Spleen (tissue), 11 donors: ENCODE measurements around the gene IPO4. TPM values are rescaled to one million over a fixed set of nuclear protein-coding genes. Genes with fewer than 3 reads are reported as not detected.

ENCODE experiments used
- DNase-seq: peaks from one replicate; pipeline ENCODE4 v3.0.0-alpha.2; 2020
- H3K27ac ChIP-seq, 8 donors: fragments of 200-600 bp; sonication (generic) in 7 of 8; 1 replicate in 4 of 8; 2 replicates in 4 of 8; pipeline versions ENCODE4 v1.5.0 to v1.8.0; 2016 to 2021; ENCODE audit warnings: inconsistent platforms in 4 of 8, mild to moderate bottlenecking in 4 of 8, moderate library complexity in 1 of 8
- H3K27me3 ChIP-seq, 7 donors: fragments of 200-600 bp; sonication (generic) in 6 of 7; replicated peaks in 1 of 7; 1 replicate in 4 of 7; 2 replicates in 3 of 7; pipeline versions ENCODE4 v1.5.0 to v1.8.0; 2016 to 2021; ENCODE audit warnings: inconsistent platforms in 3 of 7, mild to moderate bottlenecking in 1 of 7
- H3K36me3 ChIP-seq, 6 donors: fragments of 200-600 bp; sonication (generic) in 5 of 6; 1 replicate in 4 of 6; 2 replicates in 2 of 6; pipeline versions ENCODE4 v1.5.0 to v1.8.0; 2016 to 2021; ENCODE audit warnings: inconsistent platforms in 2 of 6
- H3K4me1 ChIP-seq, 6 donors: fragments of 200-600 bp; sonication (generic) in 5 of 6; 1 replicate in 3 of 6; 2 replicates in 3 of 6; pipeline versions ENCODE4 v1.5.0 to v1.8.0; 2016 to 2021; ENCODE audit warnings: inconsistent platforms in 3 of 6
- H3K4me3 ChIP-seq, 8 donors: fragments of 200-600 bp; sonication (generic) in 7 of 8; 1 replicate in 4 of 8; 2 replicates in 4 of 8; pipeline versions ENCODE4 v1.5.0 to v1.8.0; 2016 to 2021; ENCODE audit warnings: inconsistent platforms in 4 of 8, mild to moderate bottlenecking in 4 of 8, moderate library complexity in 2 of 8
- H3K9me3 ChIP-seq, 8 donors: fragments of 200-600 bp; sonication (generic) in 7 of 8; 1 replicate in 4 of 8; 2 replicates in 4 of 8; pipeline versions ENCODE4 v1.5.0 to v1.8.0; 2016 to 2021; ENCODE audit warnings: inconsistent platforms in 4 of 8
- POLR2A ChIP-seq, 3 donors: fragments of 450-650 bp; IDR thresholded peaks; one replicate each; pipeline ENCODE4 v1.5.1; 2017; ENCODE audit warnings: antibody characterized with exemption in 3 of 3, mild to moderate bottlenecking in 1 of 3
- POLR2AphosphoS5 ChIP-seq, 3 donors: sonication (generic); formaldehyde crosslinking; IDR thresholded peaks; one replicate each; pipeline ENCODE4 v1.5.1; 2017; ENCODE audit warnings: antibody characterized with exemption in 3 of 3
- WGBS, 5 donors: extraction: QIAGEN DNeasy Blood & Tissue Kit in 3 of 5; methylation state at CpG; one replicate each; pipeline versions ENCODE4 v1.1.5 to v1.1.7; 2013 to 2018; 5-methylcytosine and 5-hydroxymethylcytosine counted together
- intact Hi-C: fragments of 100-400 bp; cut with DNase I; formaldehyde crosslinking; loops from one replicate; pipeline ENCODE4 v1.15.0; 2023; ENCODE audit warnings: low total_unique reads
- polyA plus RNA-seq, 3 donors: library from polyadenylated mRNA; stranded (reverse); fragments of 200-250 nt; gene quantifications; one replicate each; pipeline ENCODE4 v1.2.1, GENCODE V29; 2013
- total RNA-seq, 7 donors: library from RNA; depleted of rRNA in 3 of 7; stranded (reverse); fragments of >200 nt in 3 of 7; fragmentation: NEBNext Ultra II Directional in 4 of 7; extraction: Animal tissue kit (Norgen Biotek cat#: 25700) in 4 of 7; gene quantifications; one replicate each; pipeline versions ENCODE4 v1.1.0 to v1.2.1, GENCODE V29; 2016 to 2021
- TF ChIP-seq, protein P1 (sequence below), 11 experiments: fragments of 200-600 bp in 7 of 11; fragments of 450-650 bp in 4 of 11; sonication (generic) in 4 of 11; IDR thresholded peaks in 8 of 11; conservative IDR thresholded peaks in 3 of 11; 1 replicate in 7 of 11; 2 replicates in 4 of 11; pipeline versions ENCODE4 v1.4.0 to v1.8.0; 2016 to 2021; ENCODE audit warnings: antibody characterized with exemption in 11 of 11, inconsistent platforms in 4 of 11, mild to moderate bottlenecking in 1 of 11
- donor health status: healthy with polysubstance abuse.
- donor health status: DM: no; HTN: no; CAD: no; lungs with moderate emphysema.
- donor health status: DM: no; HTN: no; CAD: no.
- donor health status: Bipolar disorder and iron deficiency.
- donor health status: healthy.
- donor health status: DM: no; HTN: no; CAD: no.
- donor health status: DM: yes; HTN: yes; CAD: no.

IPO4 gene
- total and polyA plus RNA-seq, 10 donors, result 10.0 to 49.7 (median 21.5) TPM

DNA sequence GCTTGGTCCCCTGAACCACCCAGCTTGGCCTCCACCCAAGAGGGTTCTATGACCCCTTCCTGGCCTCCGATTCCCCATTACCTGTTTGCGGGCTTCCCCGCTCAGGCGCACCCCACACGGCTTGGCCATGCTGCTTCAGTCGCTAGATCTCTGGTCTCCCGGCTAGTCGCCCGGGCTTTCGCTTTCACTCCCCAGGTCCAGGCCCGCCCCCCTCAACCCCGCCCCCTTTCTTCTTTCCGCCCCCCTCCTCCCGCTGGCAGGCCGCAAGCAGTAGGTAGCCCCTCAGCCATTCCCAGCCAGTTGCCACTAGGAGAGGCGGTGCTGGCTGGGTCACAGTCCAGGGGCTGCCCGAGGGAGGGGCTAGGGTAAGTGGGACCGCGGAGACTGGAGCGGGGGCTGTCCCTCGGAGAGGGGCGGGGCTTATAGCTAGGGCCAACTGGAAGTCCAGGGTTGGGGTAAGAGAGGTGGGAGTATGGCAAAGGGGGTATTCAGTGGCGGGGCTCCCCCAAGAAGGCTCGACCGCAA lies 42.1 kb downstream of the IPO4 start, which contains the start of gene PSME2:
PSME2 (minus strand) TSS at position 158 of the 525 bp plus-strand sequence; CDS start at position 129, 29 bp downstream.
- H3K27ac ChIP-seq, result peak within 1 kb of the TSS; percentile 89 to 99 (median 96)
- TF ChIP-seq, protein P1, sequence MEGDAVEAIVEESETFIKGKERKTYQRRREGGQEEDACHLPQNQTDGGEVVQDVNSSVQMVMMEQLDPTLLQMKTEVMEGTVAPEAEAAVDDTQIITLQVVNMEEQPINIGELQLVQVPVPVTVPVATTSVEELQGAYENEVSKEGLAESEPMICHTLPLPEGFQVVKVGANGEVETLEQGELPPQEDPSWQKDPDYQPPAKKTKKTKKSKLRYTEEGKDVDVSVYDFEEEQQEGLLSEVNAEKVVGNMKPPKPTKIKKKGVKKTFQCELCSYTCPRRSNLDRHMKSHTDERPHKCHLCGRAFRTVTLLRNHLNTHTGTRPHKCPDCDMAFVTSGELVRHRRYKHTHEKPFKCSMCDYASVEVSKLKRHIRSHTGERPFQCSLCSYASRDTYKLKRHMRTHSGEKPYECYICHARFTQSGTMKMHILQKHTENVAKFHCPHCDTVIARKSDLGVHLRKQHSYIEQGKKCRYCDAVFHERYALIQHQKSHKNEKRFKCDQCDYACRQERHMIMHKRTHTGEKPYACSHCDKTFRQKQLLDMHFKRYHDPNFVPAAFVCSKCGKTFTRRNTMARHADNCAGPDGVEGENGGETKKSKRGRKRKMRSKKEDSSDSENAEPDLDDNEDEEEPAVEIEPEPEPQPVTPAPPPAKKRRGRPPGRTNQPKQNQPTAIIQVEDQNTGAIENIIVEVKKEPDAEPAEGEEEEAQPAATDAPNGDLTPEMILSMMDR (IDR thresholded peaks at IDR 0.05 in 8 of 11, conservative IDR thresholded peaks at IDR 0.05 in 3 of 11), result peak in 3 of 11 experiments; percentile 3 to 23 (median 19)
- no peak for TF ChIP-seq POLR2A (IDR thresholded peaks at IDR 0.05)
- TF ChIP-seq POLR2AphosphoS5 (IDR thresholded peaks at IDR 0.05), result peak; percentile 79 to 89 (median 87)
- peak; percentile 97 for DNase-seq
- H3K9me3 ChIP-seq, result no peaks in the 10 kb centered on the region
- H3K4me1 ChIP-seq, result peaks cover 32 to 87% (median 68%) of the 10 kb centered on the region in 6 donors
- intact Hi-C loops, result no loop called here
- 0 to 1% (median 1%) methylated on average over 24 to 25 of the region's 25 CpGs for WGBS, 5 donors
- H3K36me3 ChIP-seq, result peaks cover 8 to 69% (median 46%) of the 10 kb centered on the region in 6 donors
- no peaks in the 10 kb centered on the region for H3K27me3 ChIP-seq
- H3K4me3 ChIP-seq, result peak within 1 kb of the TSS; percentile 76 to 99 (median 95)

DNA sequence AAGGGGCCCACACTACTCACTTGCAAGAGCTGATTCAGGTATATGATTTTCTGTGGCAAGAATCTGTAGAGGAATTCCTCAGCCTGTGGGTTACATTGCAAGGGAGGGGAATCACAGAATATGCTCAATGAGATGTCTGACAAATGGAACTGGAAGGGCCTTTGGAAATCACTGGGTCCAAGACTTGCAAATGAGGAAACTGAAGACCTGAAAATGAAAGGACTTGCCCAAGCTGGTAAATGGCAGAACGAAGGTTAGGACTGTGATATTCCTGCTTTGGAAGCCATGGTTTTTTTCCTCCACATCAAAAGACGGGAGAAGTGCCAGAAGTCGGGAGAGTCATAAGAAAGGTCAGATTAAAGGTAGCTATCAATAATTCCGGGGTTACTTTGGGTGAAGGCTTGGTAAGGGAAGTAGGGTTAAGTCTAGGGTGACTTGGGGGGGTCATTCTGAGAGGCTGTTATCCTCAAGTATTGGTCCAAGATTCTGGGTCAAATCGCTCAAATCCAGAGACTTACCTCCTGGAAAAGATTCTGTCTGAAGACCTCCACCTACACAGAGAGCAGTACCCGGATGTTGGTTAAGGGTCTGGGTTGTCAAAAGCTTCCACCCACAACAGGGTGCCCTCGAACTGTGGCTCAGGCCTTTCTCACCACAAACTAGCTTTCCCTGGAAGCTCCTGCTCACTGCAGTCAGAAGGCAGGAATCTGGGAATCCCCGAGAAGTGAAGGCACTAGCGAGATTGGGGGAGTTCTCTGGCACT lies 42.7 kb downstream of the IPO4 start:
- 7 to 17% (median 9%) methylated on average over 9 of the region's 9 CpGs for WGBS, 5 donors
- Histone ChIP-seq H3K27ac (peak overlapping the region; percentile 89 to 99 (median 96)), H3K9me3 (no peaks in the 10 kb centered on the region), H3K4me1 (peaks cover 32 to 83% (median 65%) of the 10 kb centered on the region in 6 donors), H3K27me3 (no peaks in the 10 kb centered on the region), H3K36me3 (peaks cover 3 to 62% (median 40%) of the 10 kb centered on the region in 6 donors), H3K4me3 (peak overlapping the region; percentile 76 to 99 (median 95))
- no peak for DNase-seq
- intact Hi-C loops, result no loop called here
- TF ChIP-seq POLR2AphosphoS5 (IDR thresholded peaks at IDR 0.05) (no peak), POLR2A (IDR thresholded peaks at IDR 0.05) (no peak)
- TF ChIP-seq, protein P1 (IDR thresholded peaks at IDR 0.05 in 8 of 11, conservative IDR thresholded peaks at IDR 0.05 in 3 of 11), result no peak

DNA sequence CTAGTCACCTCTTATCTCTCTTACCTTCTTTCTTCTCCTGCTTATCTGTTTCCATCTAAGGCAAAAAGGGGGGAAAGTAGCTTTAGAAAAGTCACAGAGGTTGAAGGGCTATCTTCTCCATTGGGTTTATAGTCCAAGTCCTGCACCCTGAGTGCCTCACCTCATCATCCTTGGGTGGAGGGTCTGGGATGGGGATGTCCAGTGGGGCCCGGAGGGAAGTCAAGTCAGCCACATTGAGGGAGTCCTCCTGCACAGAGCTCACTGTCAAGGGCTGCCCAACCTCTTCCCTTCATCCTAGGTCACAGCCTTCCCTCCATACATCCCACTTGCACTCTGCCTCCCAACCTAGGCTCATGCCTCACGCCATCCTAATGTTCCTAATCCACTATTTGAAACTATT lies 43.4 kb downstream of the IPO4 start:
- intact Hi-C loops, result no loop called here
- peaks cover 34 to 83% (median 65%) of the 10 kb centered on the region in 6 donors for H3K4me1 ChIP-seq
- no peaks in the 10 kb centered on the region for H3K27me3 ChIP-seq
- peak overlapping the region; percentile 27 to 99 (median 96) for H3K27ac ChIP-seq
- no peaks in the 10 kb centered on the region for H3K9me3 ChIP-seq
- H3K36me3 ChIP-seq, result peaks cover 3 to 56% (median 33%) of the 10 kb centered on the region in 6 donors
- TF ChIP-seq, protein P1 (IDR thresholded peaks at IDR 0.05 in 8 of 11, conservative IDR thresholded peaks at IDR 0.05 in 3 of 11), result no peak
- TF ChIP-seq POLR2AphosphoS5 (IDR thresholded peaks at IDR 0.05) (no peak), POLR2A (IDR thresholded peaks at IDR 0.05) (no peak)
- 88 to 95% (median 92%) methylated on average over 2 of the region's 2 CpGs for WGBS, 5 donors
- H3K4me3 ChIP-seq, result peak overlapping the region in 5 of 8 donors; percentile 89 to 99 (median 95)
- DNase-seq, result peak; percentile 65

DNA sequence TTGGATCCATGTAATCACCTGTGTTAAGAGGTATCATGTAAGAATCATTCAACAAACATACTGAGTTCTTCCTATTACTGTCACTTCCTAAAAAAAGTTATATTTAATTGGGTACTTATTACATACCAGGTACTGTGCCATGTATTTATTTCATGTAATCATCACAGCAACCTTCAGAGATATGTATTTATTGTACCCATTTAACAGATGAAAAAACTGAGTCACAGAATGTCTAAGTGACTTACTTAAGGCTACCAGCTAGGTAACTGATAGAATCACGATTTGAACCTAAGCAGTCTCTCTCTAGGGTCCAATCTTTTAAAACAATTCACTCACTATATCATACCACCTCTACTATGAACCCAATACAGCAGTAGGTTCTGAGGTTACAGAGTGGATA lies 44.2 kb downstream of the IPO4 start:
- H3K27ac ChIP-seq, result peak overlapping the region in 4 of 8 donors; percentile 94 to 99 (median 97)
- no peak for TF ChIP-seq POLR2AphosphoS5 (IDR thresholded peaks at IDR 0.05)
- no peak for TF ChIP-seq POLR2A (IDR thresholded peaks at IDR 0.05)
- TF ChIP-seq, protein P1 (IDR thresholded peaks at IDR 0.05 in 8 of 11, conservative IDR thresholded peaks at IDR 0.05 in 3 of 11), result no peak
- DNase-seq, result no peak
- intact Hi-C loops, result no loop called here
- H3K4me3 ChIP-seq, result no peak overlapping the region
- peaks cover 0 to 54% (median 27%) of the 10 kb centered on the region in 6 donors for H3K36me3 ChIP-seq
- no peaks in the 10 kb centered on the region for H3K9me3 ChIP-seq
- H3K4me1 ChIP-seq, result peaks cover 38 to 83% (median 65%) of the 10 kb centered on the region in 6 donors
- WGBS, 5 donors, result 85 to 98% (median 88%) methylated on average over 1 of the region's 1 CpG
- no peaks in the 10 kb centered on the region for H3K27me3 ChIP-seq
